Measurements from ENCODE around the gene SDK1.

Gene SDK1

DNA sequence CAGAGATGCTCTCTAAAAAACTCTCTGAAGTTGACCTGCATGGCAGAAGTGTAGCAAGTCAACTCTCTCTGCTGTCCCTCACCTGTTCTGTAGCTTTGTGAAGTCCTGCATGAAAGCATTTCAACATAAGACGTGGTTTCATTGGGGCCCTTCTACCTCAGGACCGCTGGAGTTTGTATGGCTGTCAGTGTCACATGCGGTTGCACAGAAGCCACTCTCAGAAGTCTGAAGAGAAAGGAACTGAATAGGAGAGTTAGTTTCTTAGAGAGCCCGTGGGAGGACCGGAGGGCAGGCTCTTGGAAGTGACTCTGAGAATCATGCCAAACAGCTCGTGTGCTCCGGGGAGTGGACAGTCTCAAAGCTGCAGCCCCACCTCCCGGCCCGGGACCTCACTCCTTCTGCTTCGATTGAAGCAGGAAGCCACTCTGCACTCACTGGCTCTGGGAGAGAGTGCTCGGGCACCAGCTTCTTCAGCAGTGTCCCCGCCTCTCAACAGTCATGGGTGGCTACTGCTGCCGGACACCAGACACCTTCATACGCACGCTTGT, 486.7 kb downstream of the SDK1 start:
- in situ Hi-C loops (cut with HindIII; ENCODE audit: low sequenced_read_pairs), result no loop called here
- TF ChIP-seq, protein P1, sequence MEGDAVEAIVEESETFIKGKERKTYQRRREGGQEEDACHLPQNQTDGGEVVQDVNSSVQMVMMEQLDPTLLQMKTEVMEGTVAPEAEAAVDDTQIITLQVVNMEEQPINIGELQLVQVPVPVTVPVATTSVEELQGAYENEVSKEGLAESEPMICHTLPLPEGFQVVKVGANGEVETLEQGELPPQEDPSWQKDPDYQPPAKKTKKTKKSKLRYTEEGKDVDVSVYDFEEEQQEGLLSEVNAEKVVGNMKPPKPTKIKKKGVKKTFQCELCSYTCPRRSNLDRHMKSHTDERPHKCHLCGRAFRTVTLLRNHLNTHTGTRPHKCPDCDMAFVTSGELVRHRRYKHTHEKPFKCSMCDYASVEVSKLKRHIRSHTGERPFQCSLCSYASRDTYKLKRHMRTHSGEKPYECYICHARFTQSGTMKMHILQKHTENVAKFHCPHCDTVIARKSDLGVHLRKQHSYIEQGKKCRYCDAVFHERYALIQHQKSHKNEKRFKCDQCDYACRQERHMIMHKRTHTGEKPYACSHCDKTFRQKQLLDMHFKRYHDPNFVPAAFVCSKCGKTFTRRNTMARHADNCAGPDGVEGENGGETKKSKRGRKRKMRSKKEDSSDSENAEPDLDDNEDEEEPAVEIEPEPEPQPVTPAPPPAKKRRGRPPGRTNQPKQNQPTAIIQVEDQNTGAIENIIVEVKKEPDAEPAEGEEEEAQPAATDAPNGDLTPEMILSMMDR (IDR thresholded peaks at IDR 0.05; ENCODE audit: low read depth, low read length, missing control alignments), result no peak
- no peak for DNase-seq (ENCODE audit: low read depth)

DNA sequence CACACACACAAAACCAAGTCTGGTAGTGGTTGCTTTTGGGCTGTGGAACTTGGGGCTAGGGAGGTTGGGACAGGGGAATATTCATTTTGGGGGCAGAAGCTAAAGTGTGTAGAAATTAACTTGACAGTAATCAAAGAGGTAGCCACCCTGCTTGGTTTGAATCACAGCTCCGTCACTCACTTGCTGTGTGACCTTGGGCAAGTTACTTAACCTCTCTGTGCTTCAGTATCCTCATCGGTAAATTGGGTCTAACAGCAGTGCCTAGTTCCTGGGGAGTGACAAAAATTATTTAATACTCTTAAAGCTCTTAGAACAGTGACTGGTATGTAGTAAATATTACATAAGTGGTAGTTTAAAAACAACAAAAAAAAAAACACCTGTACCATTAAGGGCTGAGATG, 489.8 kb downstream of the SDK1 start:
- no peak overlapping the region for H3K4me3 ChIP-seq (ENCODE audit: low read depth, low read length)
- in situ Hi-C loops (cut with HindIII; ENCODE audit: low sequenced_read_pairs), result no loop called here
- no peak for DNase-seq (ENCODE audit: low read depth)
- TF ChIP-seq, protein P1 (IDR thresholded peaks at IDR 0.05; ENCODE audit: low read depth, low read length, missing control alignments), result no peak

More for the DNA sequence above, 486.7 kb downstream of the SDK1 start:
- no peak overlapping the region for H3K4me3 ChIP-seq (ENCODE audit: low read depth, low read length)

DNA sequence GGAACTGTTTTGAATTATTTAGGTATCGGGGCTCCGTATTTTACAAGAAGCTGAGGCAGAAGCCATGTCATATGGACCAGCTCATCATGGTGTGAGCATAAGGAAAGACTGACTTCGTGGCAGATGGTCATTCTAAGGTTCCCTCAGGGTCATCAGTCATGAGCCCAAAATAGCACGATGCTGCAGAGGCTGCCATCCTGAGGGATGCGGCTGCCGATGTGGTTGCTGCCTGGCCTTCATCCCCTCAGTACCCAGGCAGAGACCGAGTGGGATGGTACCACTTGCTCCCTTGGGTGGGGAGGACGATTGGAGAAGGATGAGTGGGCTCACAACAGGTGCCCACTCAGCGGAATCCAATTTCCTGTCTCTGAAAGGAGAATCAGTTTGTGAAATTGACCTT, 490.3 kb downstream of the SDK1 start:
- in situ Hi-C loops (cut with HindIII; ENCODE audit: low sequenced_read_pairs), result no loop called here
- DNase-seq (ENCODE audit: low read depth), result no peak
- H3K4me3 ChIP-seq (ENCODE audit: low read depth, low read length), result no peak overlapping the region
- TF ChIP-seq, protein P1 (IDR thresholded peaks at IDR 0.05; ENCODE audit: low read depth, low read length, missing control alignments), result no peak

DNA sequence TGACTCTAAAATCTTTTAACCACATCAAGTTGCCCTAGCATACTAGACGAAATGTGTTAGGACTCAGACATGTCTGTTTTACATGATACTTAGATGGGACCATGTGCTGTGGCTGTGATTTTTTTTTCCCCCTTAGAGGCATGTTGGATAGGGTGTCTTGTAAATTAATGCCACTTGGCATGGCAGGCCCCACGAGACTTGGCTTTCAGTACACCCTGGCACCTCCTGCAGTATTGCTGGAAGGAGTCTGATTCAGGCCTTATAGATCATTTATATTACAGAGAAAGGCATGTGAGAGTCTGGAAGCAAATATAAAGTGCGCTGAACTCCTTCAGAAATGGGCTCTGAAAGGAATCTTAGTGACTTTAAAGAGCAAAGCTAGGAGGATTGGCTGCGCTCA, 494.1 kb downstream of the SDK1 start:
- in situ Hi-C loops (cut with HindIII; ENCODE audit: low sequenced_read_pairs), result no loop called here
- TF ChIP-seq, protein P1 (IDR thresholded peaks at IDR 0.05; ENCODE audit: low read depth, low read length, missing control alignments), result no peak
- H3K4me3 ChIP-seq (ENCODE audit: low read depth, low read length), result no peak overlapping the region
- no peak for DNase-seq (ENCODE audit: low read depth)

DNA sequence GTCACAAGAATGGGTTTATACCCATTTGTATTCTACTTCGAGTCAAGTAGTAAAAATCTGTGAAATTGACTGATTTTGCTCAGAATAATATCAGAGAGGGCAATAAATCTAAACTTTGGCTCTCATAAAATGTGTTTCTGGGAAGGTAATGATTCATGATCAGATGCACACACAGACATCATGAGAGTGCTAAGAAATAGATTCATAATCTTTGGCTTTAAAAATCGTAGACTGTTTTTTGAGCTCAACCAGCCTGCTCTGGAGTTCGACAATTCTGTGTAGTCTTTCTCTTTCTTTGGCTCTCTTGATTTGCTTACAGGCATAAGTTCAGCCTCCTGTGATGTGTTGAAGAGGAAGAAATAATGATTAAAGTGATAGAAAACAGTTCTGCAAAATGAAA, 494.7 kb downstream of the SDK1 start:
- DNase-seq (ENCODE audit: low read depth), result no peak
- in situ Hi-C loops (cut with HindIII; ENCODE audit: low sequenced_read_pairs), result no loop called here
- no peak overlapping the region for H3K4me3 ChIP-seq (ENCODE audit: low read depth, low read length)
- TF ChIP-seq, protein P1 (IDR thresholded peaks at IDR 0.05; ENCODE audit: low read depth, low read length, missing control alignments), result no peak

DNA sequence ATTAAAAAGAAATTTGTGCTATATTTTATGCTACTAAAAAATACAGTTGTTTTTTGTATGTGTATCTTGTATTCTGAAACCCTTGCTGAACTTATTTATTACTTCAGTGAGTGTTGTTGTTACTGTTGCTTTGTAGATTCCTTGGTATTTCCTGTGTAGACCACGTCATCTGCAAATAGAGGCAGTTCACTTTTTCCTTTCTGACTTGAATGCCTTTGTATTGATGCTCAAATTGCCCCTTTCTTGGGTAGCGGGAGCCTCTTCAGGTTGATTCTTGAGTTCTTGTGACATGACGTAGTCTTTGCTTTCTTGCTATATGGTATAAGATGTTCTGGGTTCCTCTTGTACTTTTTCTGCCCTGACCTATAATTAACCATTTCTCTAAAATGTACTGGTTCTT, 504.1 kb downstream of the SDK1 start:
- peak; percentile 15 for DNase-seq (ENCODE audit: low read depth)
- no peak overlapping the region for H3K4me3 ChIP-seq (ENCODE audit: low read depth, low read length)
- TF ChIP-seq, protein P1 (IDR thresholded peaks at IDR 0.05; ENCODE audit: low read depth, low read length, missing control alignments), result no peak
- in situ Hi-C loops (cut with HindIII; ENCODE audit: low sequenced_read_pairs), result no loop called here

Measured in astrocyte of the cerebellum (primary cell).